AG08396 (cell line): ENCODE measurements around the gene PFN3.
A peak's percentile ranks its signal among the peaks of the same experiment; 100 is the strongest.

Source experiments
- DNase-seq: peaks from one replicate; pipeline ENCODE4 v3.0.0; 2012; ENCODE audit warnings: low spot score, mixed read lengths

The PFN3 gene

GRCh38 chr5:177359860-177360259 lies 40.6 kb downstream of the PFN3 start:
- DNase-seq, result no peak

GRCh38 chr5:177359451-177359851 lies 41.0 kb downstream of the PFN3 start:
- DNase-seq, result no peak

DNA sequence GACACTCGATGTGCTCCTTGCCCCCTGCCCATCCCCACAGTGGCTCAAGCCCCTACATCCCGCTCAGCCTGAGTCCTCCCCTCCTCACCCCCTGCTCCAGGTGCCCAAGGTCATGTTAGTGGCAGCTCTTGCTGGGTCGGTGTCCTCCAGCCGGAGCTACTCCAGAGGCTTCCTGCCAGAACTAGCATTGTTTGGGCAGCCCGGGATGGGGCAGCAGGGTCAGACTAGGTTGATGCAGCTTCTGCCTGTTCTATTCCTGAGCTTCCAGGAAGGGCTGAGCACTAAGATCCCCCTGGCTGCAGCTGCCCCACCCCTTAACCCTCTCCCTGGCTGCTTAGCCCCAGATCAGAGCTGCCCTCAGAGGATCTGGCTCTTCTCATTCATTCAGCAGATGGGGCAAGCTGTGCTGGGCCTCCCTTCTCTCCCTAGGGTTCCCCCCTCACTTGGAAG lies 42.1 kb downstream of the PFN3 start:
- no peak for DNase-seq

DNA sequence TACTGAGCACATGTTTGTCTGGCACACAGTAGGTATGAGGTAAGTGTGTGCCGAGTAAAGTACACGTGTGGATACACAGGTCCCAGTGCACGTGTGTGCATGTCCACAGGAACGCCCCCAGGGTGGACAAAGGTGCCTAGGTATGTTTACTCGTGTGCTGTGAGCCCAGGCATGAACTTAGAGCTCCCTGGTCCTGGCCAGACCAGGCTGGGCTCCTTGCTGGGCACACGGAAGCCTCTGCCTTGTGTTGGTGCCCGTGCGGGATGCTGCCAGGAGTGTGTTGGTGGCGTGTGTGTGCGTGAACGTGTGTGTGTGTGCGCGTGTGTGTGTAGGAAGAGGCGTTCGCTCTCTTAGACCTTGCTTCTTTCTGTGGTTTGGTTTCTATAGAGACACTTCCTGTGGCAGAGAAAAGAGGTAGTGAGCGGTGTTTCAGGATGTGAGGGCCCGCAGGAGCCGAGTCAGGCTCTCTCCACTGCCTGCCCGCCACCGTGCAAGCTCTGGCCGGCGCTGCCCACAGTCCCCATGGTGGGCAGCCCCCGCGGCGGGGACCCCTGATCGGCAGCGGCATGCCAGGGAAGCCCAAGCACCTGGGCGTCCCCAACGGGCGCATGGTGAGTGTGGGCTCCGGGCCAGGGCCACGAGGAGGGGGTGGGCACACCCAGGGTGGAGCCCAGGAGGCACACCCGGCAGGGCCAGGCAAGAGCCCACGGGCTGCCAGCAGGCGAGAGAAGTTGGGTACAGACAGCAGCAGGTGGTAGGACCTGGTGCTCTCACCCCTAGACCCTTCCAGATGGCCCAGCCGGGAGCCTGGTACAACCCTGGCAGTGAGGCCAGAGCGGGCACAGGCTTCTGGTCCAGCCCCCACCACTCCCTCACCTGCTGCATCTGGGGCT lies 42.8 kb downstream of the PFN3 start, which contains the start of gene RGS14:
RGS14 (plus strand) TSS at position 466 of the 893 bp plus-strand sequence; CDS start at position 567, 101 bp downstream.
- DNase-seq, result no peak

DNA sequence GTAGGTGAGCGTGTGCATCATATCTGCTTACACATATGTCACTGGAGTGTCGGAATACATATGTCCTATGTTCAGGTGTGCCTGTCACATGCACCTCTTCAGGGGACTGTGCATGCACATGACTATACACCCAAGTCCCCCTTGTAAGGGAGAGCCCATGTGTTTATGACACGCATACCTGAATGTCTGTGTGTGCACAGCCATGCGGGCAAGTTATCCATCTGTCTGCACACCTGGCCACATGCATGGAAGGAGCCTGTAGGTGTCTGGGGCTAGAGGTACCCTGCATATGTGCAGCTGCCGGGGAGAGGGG lies 43.4 kb downstream of the PFN3 start:
- DNase-seq, result no peak

GRCh38 chr5:177356746-177357145 lies 43.7 kb downstream of the PFN3 start:
- DNase-seq, result no peak

DNA sequence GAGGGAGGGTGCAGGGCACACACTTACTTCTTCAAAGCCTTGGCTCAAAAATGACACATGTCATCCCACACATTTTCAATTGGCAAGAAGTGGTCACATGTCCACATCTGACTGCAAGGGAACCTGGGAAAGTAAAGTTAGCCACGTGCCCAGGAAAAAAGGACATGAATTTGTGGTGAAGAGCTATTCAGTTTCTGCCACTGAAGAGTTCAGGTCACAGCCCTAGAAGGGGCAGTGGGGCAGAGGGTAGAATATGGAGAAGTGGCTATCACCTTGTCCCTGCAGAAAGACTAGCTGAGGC lies 44.6 kb downstream of the PFN3 start:
- no peak for DNase-seq

GRCh38 chr5:177355162-177355867 lies 45.1 kb downstream of the PFN3 start:
- DNase-seq, result no peak

DNA sequence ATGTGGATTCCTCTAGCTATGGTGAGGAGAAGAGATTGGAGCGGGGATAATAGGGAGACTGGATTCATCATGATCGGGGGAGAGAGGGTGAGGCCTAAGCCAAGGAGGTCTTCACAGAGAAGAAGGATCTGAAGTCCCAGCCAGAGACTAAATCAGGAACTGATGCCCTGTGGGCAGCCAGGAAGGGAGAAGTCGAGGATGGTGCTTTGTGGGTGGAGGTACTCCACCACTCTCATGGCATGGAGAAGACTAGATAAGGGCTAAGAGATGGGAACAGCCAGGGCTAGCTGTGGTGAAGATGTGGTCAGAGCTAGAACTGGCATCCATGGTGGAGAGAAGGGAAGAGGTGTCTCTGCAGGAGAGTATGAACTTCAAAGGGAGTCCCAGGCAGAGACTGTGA lies 45.8 kb downstream of the PFN3 start:
- no peak for DNase-seq

DNA sequence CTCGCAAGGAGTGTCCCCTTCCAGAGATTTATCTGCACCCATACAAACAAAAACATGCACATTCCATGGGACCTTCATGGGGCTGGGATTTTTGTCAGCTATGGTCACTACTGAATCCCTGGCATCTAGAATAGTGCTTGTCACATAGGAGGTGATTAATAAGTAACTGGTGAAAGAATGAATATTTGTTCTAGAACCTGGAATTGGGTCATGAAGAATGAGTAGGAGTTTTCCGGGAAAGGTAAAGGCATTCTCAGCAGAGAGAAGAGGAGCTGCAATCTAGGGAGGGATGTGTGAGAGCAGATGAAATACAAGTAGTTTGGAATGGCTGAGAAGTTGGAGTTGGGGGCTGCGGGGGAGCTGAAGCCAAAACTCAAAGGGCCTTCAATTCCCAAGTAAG lies 46.2 kb downstream of the PFN3 start:
- DNase-seq, result no peak

DNA sequence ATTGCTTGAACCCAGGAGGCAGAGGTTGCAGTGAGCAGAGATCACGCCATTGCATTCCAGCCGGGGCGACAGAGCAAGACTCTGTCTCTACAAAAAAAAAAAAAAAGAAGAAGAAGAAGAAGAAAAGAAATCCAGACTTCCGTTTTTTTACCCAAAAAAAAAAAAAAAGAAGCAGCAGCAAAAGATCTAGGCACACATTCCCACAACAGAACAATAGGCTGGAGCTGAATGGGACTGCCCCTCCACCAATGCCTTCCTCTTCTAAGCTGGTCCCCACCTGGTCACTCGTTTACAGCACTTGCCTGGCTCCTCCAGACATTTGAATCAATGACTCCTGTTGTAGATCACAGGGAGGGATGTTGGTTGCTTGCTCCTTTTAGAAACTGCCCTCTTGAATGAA lies 47.4 kb downstream of the PFN3 start:
- DNase-seq, result no peak

DNA sequence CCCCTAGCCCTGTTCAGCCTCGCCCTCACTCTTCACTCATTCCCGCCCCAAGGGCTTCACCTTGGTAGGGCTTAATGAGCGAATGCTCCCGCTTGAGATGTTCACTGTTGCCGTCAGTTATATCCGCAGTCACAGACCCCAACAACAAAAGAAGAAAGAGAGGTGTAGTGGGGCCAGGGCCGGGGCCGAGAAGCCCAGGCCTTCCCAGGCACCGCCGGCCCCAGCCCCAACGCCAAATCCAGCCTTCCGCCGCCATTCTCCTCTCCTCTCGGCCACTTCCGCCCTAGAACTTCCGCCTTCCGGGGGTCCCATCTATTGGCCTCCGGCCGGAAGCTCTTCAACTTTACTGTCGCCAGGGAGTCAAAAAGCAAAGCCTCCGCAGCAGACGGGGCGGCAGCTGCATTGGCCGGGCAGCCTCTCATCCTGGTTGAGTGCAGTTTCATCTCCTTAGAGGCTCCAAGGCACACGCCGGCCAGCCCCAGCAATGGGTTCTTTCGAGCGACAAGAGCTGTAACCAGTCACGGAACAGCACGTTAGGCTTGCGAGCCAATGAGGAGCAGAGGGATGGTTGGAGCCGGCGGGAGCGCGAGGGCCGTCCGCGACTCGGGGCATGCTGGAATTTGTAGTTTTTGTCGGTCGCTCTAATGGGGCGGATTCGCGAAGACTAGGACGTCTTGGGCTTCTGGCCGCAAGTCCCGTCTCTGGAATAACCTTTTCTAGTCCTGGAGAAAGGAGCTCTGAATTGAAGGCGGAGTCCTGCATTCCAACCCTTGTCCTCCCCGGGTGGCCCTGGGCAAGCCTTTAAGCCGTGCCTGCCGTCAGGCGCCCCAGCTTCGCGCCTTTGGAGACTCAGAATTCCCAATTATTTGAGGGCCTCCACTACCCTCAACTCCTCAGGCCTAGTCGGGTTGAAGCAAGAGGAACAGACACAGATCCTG lies 48.8 kb downstream of the PFN3 start, which contains the start of gene LMAN2:
LMAN2 (minus strand) TSS at position 277 of the 938 bp plus-strand sequence; CDS start at position 256, 21 bp downstream.
- DNase-seq, result peak; percentile 97

- DNase-seq, result no peak
These were observed 49.6 kb downstream of the PFN3 start for GRCh38 chr5:177350776-177351391.
